Measurements from ENCODE around the gene MRPL16.

The MRPL16 gene

DNA sequence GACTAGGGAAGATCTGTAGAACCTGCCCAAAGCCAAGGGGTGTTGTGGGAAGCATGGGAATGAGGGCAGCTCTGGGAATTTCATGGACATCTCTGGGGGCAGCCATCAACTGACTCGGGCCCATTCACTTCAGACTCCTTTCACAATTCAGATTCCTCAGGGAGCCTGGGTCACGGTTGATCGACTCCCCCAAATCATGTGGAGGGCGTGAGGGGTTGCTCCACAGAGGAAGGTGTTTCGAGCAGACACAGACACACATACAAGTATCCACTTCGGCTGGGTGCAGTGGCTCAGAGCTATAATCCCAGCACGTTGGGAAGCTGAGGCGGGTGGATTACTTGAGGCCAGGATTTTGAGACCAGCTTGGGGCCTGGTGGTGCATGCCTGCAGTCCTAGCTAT is 39.7 kb downstream of the MRPL16 start:
- DNase-seq (ENCODE audit: low spot score), result no peak

DNA sequence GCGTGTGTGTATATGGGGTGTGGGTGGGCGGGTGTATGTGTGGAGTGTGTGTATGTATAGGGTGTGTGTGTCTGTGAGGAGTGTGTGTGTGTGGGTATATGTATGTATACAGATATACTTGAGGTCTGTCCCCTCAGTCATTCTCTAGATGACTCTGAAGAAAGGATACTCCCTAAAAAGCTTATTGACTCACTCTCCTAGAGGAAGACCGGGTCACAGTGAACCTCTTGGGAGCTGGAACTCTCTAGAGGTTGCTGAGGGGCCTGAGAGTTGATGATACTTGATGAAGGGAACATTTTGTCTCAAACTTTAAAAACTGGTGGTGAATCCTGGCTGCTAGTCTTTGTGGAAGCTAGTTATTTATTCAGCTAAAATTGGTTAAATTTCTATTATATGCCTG is 40.3 kb downstream of the MRPL16 start:
- DNase-seq (ENCODE audit: low spot score), result no peak

DNA sequence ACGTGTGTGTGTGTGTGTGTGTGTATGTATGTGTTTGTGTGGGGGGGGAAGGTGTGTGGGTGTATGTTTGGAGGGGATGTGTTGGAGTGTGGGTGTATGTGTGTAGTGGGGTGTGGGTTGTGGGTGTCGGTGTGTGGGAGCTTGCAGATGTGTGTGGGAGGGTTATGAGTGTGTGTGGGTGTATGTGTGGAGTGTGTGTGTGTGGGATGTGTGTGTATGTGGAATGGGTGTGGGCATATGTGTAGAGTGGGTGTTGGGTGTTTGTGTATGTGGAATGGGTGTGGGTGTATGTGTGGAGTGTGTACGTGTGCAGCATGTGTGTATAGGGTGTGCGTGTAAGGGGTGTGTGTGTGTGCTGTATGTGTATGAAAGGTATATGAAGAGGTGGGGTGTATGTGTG is 40.8 kb downstream of the MRPL16 start:
- DNase-seq (ENCODE audit: low spot score), result no peak

DNA sequence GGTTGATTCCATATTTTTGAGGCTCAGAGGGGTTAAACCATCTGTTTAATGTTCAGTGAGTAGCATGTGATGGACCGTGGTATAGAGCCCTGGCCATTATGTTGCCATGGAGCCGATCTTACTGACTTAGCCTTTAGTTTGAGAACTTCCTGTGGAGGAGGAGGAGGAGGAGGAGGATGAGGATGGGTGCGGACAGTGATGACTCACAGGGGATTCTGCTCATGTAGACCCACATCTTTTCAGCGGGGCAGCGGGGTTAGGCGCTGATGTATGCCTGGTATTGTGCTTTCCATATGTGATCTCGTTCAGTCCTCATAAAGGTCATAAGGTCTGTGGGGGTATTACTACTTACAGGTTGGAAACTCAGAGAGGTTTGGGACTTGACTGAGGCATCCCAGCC is 41.5 kb downstream of the MRPL16 start:
- peak; percentile 22 for DNase-seq (ENCODE audit: low spot score)

DNA sequence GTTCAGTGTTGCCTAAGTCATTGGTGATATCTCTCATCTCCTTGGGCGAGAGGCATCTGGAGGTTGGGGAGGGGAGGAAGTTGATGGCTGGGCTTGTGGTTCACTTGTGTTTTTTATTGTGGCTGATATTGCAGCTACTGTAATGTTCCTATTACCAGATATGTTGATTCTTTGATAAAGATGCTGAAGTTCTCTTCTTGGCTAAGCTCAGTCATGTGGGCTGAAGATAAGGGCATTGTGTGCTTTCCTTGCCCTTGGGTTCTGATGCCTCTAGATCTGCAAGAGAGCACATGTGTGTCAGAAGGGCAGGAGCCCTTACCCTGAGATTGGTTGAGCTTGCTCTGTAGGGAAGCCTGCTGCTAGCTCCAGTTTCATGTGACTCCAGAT is 43.4 kb downstream of the MRPL16 start:
- DNase-seq (ENCODE audit: low spot score), result no peak

DNA sequence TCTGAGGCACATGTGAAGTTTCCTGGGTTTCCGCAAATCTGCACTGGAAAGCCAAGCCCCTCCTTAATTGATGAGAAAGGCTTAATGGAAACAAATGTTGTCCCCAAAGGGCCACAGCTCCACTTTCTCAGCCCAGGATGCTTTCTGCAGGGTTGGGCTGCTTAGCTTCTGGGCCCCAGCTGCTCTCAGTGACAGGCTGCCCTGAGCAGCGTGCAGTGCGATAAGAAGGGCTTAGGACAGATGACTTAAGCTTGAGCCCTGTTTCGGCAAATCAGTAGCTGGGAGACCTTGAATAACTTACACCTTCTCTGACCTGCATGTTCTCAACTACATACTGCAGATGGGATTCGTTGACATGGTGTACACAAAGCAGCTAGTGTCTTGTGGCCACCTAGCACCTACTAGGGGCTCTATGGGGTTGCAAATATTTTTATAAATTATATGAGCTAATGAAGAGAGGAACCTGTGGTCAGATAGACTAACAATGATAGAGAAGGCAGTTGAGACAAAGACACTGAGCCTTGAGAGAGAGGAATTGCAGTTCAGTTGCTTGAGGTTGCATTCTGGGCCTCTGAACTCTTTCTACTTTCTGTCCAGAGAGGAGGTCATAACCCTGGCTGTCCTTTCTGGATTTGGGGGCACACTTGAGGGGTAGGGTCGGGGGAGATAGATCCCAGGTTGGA is 43.9 kb downstream of the MRPL16 start:
- no peak for DNase-seq (ENCODE audit: low spot score)

DNA sequence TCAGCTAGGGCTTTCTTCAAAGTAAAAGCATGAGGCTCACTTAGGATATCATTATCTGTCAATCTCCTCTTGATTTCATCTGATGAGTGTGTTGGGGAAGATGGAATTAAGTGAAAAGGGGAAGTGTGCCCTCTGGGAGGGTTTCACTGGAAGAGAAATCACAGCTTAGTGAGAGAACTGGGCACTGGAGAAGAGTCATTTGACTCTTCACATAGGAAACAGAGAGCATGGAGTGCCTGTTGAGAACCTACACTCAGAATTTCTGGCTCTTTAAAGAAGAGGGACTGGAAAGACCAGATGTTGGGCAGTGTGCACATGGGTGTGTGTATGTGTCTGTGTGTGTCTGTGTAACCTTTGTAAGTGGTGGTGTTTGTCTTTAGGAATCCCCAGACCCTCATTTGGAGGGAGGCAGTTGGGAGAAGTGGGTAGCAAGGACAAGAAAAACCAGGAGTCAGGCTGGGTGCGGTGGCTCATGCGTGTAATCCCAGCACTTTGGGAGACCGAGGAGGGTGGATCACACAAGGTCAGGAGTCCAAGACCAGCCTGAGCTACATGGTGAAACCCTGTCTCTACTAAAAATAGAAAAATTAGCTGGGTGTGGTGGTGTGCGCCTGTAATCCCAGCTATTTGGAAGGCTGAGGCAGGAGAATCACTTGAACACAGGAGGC is 45.4 kb downstream of the MRPL16 start:
- DNase-seq (ENCODE audit: low spot score), result no peak

DNA sequence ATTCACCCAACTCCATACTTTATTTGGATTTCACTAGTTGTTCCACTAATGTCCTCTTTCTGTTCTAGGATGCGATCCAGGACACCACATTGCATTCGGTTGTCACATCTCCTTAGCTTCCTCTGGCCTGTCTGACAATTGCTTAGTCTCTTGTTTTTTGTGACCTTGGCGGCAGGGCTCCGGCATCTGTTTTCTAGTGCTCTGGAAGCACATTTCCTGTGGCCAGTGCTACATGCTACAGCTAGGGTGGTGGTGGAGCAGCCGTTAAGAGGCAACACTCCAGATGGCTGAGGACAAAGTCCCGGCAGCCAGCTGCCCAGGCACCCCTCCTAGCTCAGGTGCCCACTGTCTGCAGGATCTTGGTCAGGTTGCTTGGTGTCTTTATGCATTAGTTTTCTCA is 48.6 kb downstream of the MRPL16 start:
- no peak for DNase-seq (ENCODE audit: low spot score)

DNA sequence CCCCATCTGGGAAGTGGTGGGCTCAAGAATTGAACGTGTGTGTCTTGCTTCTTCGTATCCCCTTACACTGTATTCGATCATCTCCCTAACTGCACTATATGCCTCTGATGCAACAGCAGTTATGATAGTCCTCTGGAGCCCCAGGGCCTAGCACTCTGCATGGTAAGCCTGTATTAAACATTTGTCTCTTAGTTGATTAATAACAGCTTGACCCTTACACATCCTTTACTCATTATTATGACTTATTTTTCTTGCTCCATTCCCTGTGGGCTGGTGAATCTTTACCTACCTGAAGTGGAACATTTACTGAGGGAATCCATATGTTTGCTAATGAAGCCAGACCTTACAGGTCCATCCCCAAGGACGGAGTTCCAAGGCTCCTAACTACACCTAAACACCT is 49.8 kb downstream of the MRPL16 start:
- DNase-seq (ENCODE audit: low spot score), result no peak

DNA sequence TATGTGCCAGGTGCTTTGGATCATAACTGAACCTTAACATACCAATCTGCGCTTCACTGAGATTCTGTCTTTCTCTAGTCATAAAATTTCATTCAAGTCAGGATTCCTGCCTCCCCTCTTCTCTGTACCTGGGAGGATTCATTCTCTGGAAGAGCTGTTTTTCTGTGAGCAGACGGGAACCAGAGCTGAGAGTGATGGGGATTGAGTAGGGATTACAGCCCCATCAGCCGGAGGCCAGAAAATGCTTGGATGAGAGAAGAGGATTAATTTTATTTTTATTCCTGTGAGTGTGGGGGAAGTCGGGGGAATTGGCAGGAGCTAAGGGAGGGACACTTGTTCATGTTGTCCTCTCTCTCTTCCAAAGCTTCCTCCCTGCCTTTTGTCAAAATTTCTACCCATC is 50.7 kb downstream of the MRPL16 start:
- DNase-seq (ENCODE audit: low spot score), result no peak

DNA sequence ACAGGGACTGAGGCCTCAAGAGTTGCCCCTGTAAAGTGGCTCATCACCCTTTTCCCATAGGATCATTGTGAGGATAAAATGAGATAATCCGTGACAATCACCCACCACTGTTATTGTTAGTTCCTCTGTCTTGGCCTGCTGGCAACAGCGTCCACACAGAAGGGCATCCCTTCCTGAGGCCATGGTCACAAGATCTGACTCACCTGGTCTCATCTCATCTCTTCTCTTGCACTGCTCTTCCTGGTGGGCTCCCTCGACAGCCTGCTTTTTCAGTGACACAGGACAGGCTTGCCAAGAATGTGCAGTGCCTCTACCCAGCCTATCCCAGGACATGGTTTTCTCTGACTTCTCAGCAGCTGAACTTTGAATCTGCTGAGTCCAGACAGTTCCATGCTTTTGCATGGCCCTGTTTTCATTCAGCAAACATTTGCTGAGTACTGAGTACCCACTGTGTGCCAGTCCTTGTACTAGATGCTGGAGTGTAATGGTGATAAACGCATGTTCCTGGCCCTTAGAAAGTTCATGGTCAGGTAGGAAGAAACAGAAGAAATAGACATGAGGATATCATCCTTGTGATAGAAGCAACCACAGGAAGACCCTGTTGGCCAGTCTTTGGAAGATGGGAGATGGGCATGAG is 52.1 kb downstream of the MRPL16 start:
- DNase-seq (ENCODE audit: low spot score), result no peak

DNA sequence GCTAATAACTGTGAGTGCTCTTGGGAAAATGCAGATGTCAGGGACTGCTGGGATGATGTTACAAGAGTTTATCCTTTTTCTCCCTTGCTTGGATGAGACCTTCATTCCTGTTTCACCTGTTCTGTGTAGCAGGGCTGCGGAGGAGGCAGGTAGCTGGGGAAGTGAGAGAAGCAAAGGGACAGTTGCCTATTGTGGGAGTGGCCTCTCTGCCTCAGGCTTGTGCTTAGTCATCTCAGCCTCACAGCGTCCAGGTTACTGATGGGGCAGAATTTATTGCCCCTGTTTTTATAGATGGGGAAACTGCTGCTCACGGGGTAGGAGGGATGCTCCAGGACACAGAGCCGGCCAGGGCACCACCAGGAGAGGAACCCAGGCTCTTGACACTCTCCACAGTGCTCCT is 53.7 kb downstream of the MRPL16 start:
- peak; percentile 30 for DNase-seq (ENCODE audit: low spot score)

DNA sequence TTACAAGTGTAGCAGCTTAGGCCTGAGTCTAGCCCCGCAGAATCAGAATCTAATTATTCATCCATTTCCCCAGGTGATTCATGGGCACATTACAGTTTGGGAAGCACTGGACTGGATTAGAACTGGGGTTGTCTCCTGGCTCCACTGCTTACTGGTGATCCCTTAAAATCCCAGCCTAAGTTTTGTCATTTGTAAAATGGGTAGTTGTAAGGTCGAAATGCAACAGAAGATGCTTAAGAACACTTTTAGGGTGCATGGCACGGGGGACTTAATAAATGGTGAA is 54.1 kb downstream of the MRPL16 start:
- no peak for DNase-seq (ENCODE audit: low spot score)

All from COLO829 (cell line).